Astrocyte (in vitro differentiated cells and primary cell): ENCODE results near the gene ENOX1.

Experiments
- CTCF ChIP-seq: IDR thresholded peaks from 2 replicates; pipeline ENCODE4 v1.5.1; 2011; ENCODE audit warnings: low read depth, mild to moderate bottlenecking, inconsistent platforms, low read length, moderate library complexity; ENCODE audit not compliant: insufficient read depth
- EZH2 ChIP-seq: IDR thresholded peaks from 2 replicates; pipeline ENCODE4 v1.6.1; 2012; ENCODE audit warnings: mild to moderate bottlenecking, low read length, inconsistent platforms; ENCODE audit not compliant: insufficient read depth

- no peak for TF ChIP-seq CTCF
- TF ChIP-seq EZH2: no peak
Observed at GRCh38 chr13:43464578-43465264, 322.1 kb downstream of the ENOX1 start.
